PC-9 (cell line): ENCODE data around the gene FCHO2. TPM values are rescaled to one million over a fixed set of nuclear protein-coding genes. Genes with fewer than 3 reads are reported as not detected.
"Not testable (repeated sequence)": the region's sequence is repeated elsewhere in the genome, so short reads cannot be mapped to it uniquely, and the experiment has no call there.

Experiments
- BruUV-seq: library from RNA; stranded (reverse); fragments of 400-500 nt; replicated peaks from 2 replicates; lab custom pipeline; 2021; lab: Mats Ljungman, UMichigan
- CTCF ChIA-PET: fragments of 300-600 bp; sonication (Branson Sonifier 250); formaldehyde crosslinking; loops from one replicate; lab custom pipeline; 2022; ENCODE audit warnings: antibody characterized with exemption; lab: Charles Lee
- POLR2A ChIA-PET: fragments of 300-600 bp; sonication (Branson Sonifier 250); formaldehyde crosslinking; loops from one replicate; lab custom pipeline; 2022; ENCODE audit warnings: antibody characterized with exemption; ENCODE audit not compliant: unreplicated experiment; lab: Charles Lee
- DNase-seq, 2 experiments: peaks; one replicate each; pipeline versions ENCODE4 v3.0.0 to v3.0.0-alpha.2; 2015 to 2022; ENCODE audit warnings: mixed read lengths in 1 of 2
- H2AFZ ChIP-seq: fragments of 200-600 bp; sonication (generic); 2 replicates; pipeline ENCODE4 v1.8.1; 2017; ENCODE audit warnings: antibody characterized with exemption
- H3F3A ChIP-seq: fragments of 200-600 bp; sonication (generic); 2 replicates; pipeline ENCODE4 v1.8.1; 2017; ENCODE audit warnings: antibody characterized with exemption, mild to moderate bottlenecking, low read depth; ENCODE audit not compliant: insufficient read depth
- H3K27ac ChIP-seq: fragments of 200-600 bp; sonication (generic); 2 replicates; pipeline ENCODE4 v1.6.1; 2016; ENCODE audit warnings: mixed run types
- H3K27me3 ChIP-seq: fragments of 200-600 bp; sonication (generic); 2 replicates; pipeline ENCODE4 v1.6.1; 2016; ENCODE audit warnings: low read depth, mixed run types; ENCODE audit not compliant: insufficient read depth
- H3K36me3 ChIP-seq: fragments of 200-600 bp; sonication (generic); 2 replicates; pipeline ENCODE4 v1.6.1; 2016; ENCODE audit warnings: low read depth, mixed run types
- H3K4me1 ChIP-seq: fragments of 200-600 bp; sonication (generic); replicated peaks from 2 replicates; pipeline ENCODE4 v1.6.1; 2016; ENCODE audit warnings: mixed run types; ENCODE audit not compliant: insufficient read depth
- H3K4me2 ChIP-seq: fragments of 200-600 bp; sonication (generic); 2 replicates; pipeline ENCODE4 v1.6.1; 2017; ENCODE audit warnings: mixed run types
- H3K4me3 ChIP-seq: fragments of 200-600 bp; sonication (generic); 2 replicates; pipeline ENCODE4 v1.6.1; 2016; ENCODE audit warnings: mixed run types
- H3K79me2 ChIP-seq: fragments of 200-600 bp; sonication (generic); 2 replicates; pipeline ENCODE4 v1.6.1; 2017; ENCODE audit warnings: low read depth, mixed run types
- H3K9me2 ChIP-seq: fragments of 200-600 bp; sonication (generic); 2 replicates; pipeline ENCODE4 v1.8.1; 2017; ENCODE audit warnings: mild to moderate bottlenecking; ENCODE audit not compliant: insufficient read depth
- H3K9me3 ChIP-seq: fragments of 200-600 bp; sonication (generic); 2 replicates; pipeline ENCODE4 v1.8.1; 2016; ENCODE audit warnings: low read depth; ENCODE audit not compliant: insufficient read depth
- H4K20me1 ChIP-seq: fragments of 200-600 bp; sonication (generic); 2 replicates; pipeline ENCODE4 v1.8.1; 2017; ENCODE audit not compliant: insufficient read depth
- EZH2 ChIP-seq: fragments of 200-600 bp; sonication (generic); IDR thresholded peaks from 2 replicates; pipeline ENCODE4 v1.8.0; 2017; ENCODE audit warnings: antibody characterized with exemption, low read depth
- intact Hi-C: fragments of 100-400 bp; cut with micrococcal nuclease; formaldehyde crosslinking; loops from one replicate; pipeline ENCODE4 v1.10.0; 2022; ENCODE audit not compliant: unreplicated experiment
- total RNA-seq: library from RNA; stranded (reverse); gene quantifications from 2 replicates; pipeline ENCODE4 v1.2.3, GENCODE V29; 2021
- TF ChIP-seq, protein P1 (sequence below): fragments of 200-600 bp; sonication (generic); conservative IDR thresholded peaks from 2 replicates; pipeline ENCODE4 v1.6.1; 2017; ENCODE audit warnings: mixed run types, antibody characterized with exemption, mild to moderate bottlenecking, moderate library complexity

Gene FCHO2
- total RNA-seq, 1 experiment from 2014 or later: 26.1 TPM

DNA sequence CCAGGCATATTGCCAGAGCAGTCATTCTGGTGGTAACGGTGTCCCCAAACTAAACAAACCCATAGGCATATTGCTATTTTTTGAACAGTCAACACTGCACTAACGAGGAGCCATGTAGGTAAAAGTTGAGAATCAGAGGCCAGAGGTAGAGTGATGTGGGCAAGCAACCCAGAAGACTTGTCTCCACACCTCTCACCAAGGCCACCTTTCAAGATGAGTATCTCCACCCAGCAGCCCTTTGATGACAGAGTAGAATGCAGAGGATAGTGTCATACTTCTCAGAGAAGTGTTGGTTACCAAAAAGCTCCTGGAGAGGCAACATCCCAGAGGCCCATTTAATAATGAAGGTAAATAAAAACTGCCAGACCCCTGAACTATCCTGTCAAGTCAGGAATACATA, 63.9 kb downstream of the FCHO2 start:
- ChIA-PET CTCF (no interaction called here), POLR2A (no interaction called here)
- no peaks in the 10 kb centered on the region for H4K20me1 ChIP-seq
- TF ChIP-seq, protein P1, sequence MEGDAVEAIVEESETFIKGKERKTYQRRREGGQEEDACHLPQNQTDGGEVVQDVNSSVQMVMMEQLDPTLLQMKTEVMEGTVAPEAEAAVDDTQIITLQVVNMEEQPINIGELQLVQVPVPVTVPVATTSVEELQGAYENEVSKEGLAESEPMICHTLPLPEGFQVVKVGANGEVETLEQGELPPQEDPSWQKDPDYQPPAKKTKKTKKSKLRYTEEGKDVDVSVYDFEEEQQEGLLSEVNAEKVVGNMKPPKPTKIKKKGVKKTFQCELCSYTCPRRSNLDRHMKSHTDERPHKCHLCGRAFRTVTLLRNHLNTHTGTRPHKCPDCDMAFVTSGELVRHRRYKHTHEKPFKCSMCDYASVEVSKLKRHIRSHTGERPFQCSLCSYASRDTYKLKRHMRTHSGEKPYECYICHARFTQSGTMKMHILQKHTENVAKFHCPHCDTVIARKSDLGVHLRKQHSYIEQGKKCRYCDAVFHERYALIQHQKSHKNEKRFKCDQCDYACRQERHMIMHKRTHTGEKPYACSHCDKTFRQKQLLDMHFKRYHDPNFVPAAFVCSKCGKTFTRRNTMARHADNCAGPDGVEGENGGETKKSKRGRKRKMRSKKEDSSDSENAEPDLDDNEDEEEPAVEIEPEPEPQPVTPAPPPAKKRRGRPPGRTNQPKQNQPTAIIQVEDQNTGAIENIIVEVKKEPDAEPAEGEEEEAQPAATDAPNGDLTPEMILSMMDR: no peak
- no peak for TF ChIP-seq EZH2
- DNase-seq: no peak
- no peaks in the 10 kb centered on the region for H3K4me1 ChIP-seq
- H2AFZ ChIP-seq: no peak overlapping the region
- H3K4me2 ChIP-seq: no peak overlapping the region
- no peaks in the 10 kb centered on the region for H3K36me3 ChIP-seq
- H3F3A ChIP-seq: peaks cover 5% of the 10 kb centered on the region; the same call in 1 of the 2 replicates
- H3K27ac ChIP-seq: no peak overlapping the region
- H3K27me3 ChIP-seq: no peaks in the 10 kb centered on the region
- no peaks in the 10 kb centered on the region for H3K9me2 ChIP-seq
- no peaks in the 10 kb centered on the region for H3K79me2 ChIP-seq
- no TSS peak for BruUV-seq
- H3K4me3 ChIP-seq: no peak overlapping the region
- H3K9me3 ChIP-seq: no peaks in the 10 kb centered on the region
- intact Hi-C loops: no loop called here

DNA sequence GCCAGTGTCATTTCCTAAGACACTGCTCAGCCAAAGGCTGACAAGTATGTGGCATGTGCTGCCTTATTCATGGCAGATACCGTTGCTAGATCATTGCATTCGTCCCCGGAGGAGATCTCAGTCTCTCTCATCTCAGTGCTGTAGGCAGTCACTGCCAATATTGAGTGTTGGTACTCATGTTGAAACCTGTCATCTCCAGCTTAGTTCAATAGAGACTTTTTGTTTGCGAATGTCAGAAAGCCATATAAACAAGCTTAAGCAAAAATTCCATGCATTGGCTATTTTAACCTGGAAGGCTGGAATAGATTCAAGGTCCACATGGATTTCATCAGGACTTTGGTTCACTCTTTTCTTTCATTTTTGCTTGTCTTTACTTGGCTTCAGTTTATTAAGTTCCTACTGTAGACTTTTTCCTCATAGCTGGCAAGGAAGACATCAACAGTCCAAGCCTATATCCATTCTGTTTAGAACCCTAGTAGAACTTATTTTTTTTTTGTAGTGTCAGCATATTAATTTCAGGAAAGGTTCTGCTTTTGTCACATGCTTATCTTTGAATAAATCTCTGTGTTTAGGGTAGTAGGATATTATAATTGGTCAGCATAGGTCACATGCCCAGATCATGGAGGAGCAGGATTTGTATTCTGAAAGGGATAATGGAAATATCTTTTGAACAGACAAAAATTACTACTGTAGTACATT, 66.8 kb downstream of the FCHO2 start:
- H4K20me1 ChIP-seq: no peaks in the 10 kb centered on the region
- 0 out of 2 replicates have a peak, but pooled peaks cover 5% of the 10 kb centered on the region for H3K36me3 ChIP-seq
- intact Hi-C loops: no loop called here
- H3K79me2 ChIP-seq: no peaks in the 10 kb centered on the region
- no peaks in the 10 kb centered on the region for H3K9me2 ChIP-seq
- no peak overlapping the region for H3K27ac ChIP-seq
- ChIA-PET POLR2A (no interaction called here), CTCF (no interaction called here)
- no peaks in the 10 kb centered on the region for H3K4me1 ChIP-seq
- H3K27me3 ChIP-seq: no peaks in the 10 kb centered on the region
- BruUV-seq: no TSS peak
- H3F3A ChIP-seq: no peaks in the 10 kb centered on the region
- no peak overlapping the region for H3K4me2 ChIP-seq
- TF ChIP-seq, protein P1: no peak
- no peak for TF ChIP-seq EZH2
- H2AFZ ChIP-seq: no peak overlapping the region
- no peaks in the 10 kb centered on the region for H3K9me3 ChIP-seq
- DNase-seq: no peak
- H3K4me3 ChIP-seq: no peak overlapping the region

DNA sequence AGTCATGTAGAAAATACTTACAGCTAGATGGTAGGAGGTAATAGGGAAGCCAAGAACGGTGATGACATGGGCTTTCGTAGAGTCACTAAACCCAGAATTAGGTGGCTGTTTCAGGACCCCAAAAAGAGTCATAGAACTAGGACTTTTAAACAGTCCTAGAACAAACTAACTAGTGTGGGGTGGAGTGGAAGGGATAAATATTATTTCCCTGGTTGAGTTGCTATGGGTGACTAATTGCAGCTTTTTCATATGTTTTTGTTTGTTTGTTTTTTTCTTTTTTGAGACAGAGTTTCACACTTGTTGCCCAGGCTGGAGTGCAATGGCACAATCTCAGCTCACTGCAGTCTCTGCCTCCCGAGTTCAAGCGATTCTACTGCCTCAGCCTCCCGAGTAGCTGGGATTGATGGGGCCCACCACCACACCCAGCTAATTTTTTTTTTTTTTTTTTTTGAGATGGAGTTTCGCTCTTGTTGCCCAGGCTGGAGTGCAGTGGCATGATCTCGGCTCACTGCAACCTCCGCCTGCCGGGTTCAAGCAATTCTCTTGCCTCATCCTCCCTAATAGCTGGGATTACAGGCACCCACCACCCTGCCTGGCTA, 69.2 kb downstream of the FCHO2 start:
- H4K20me1 ChIP-seq, H3K27ac ChIP-seq, H2AFZ ChIP-seq, CTCF ChIA-PET, DNase-seq, H3K27me3 ChIP-seq, H3K4me3 ChIP-seq, H3K79me2 ChIP-seq, H3K4me2 ChIP-seq, H3K9me2 ChIP-seq, BruUV-seq, intact Hi-C loops, H3K9me3 ChIP-seq: not testable (repeated sequence)
- Histone ChIP-seq H3K36me3 (peaks cover 12% of the 10 kb centered on the region; the same call in 1 of the 2 replicates), H3F3A (peaks cover 11% of the 10 kb centered on the region; the same call in 1 of the 2 replicates), H3K4me1 (peaks cover 12% of the 10 kb centered on the region)
- POLR2A ChIA-PET: interaction anchor here (0.7 kb wide), 1 partner anchor 319 kb away, joined by 5 read pairs; no protein-coding TSS in a partner anchor
